T-helper 1 cell treated with Interleukin-12 subunit alpha and Interleukin-12 subunit beta and Interleukin-4 antibody, amounts not matched to agents 30 ng/mL and 1 ng/mL, for 36 hours (primary cell): Measurements from ENCODE around the gene HOMER1. TPM values are rescaled to one million over a fixed set of nuclear protein-coding genes. Genes with fewer than 3 reads are reported as not detected.
"Not testable (repeated sequence)": the region's sequence is repeated elsewhere in the genome, so short reads cannot be mapped to it uniquely, and the experiment has no call there.

Experiments used
- intact Hi-C: fragments of 100-400 bp; cut with micrococcal nuclease; formaldehyde crosslinking; loops from one replicate; pipeline ENCODE4 v1.15.1; 2024
- total RNA-seq: library from RNA; stranded (reverse); gene quantifications from 2 replicates; pipeline ENCODE4 v1.2.3, GENCODE V29; 2022

HOMER1 gene
- total RNA-seq, 1 donor from 2014 or later: 3.1 TPM

DNA sequence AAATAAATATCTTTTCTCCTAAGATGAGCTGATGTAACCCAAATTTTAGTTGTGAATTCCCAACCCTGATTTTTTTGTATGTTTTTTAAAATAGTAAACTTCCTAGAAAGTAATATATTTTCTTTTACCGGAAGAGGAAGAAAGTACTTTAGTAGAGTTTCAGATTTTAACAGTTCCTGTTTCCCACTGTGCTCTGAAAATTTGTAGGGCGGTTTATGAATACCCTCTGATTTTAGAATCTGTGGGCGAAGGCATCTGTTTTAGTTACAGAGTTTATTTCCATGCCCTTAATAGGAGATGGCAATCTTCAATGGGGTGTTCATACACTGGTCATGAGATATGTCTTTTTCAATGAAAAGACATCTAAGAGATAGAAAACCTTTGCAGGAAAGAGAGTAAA lies 3.7 kb upstream of the HOMER1 start:
- intact Hi-C loops: no loop called here

DNA sequence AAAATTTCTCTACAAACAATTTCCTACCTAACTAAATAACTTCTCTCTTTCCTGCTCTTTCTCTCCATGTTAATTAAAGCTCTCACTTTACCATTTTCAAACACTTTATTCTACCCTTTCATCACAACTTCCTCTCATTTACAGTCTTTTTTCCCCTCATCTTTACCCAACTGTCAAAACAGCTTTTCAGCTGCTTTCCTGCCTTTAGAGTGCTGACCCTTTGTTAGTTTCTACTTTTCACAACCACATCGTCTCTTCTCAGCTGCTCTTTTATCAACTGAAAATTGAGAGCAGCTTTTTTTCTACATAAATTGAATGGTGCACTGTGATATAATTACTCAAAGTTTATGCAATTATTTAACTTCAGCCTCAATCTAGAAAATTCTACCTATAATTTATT lies 3.1 kb upstream of the HOMER1 start:
- intact Hi-C loops: no loop called here

DNA sequence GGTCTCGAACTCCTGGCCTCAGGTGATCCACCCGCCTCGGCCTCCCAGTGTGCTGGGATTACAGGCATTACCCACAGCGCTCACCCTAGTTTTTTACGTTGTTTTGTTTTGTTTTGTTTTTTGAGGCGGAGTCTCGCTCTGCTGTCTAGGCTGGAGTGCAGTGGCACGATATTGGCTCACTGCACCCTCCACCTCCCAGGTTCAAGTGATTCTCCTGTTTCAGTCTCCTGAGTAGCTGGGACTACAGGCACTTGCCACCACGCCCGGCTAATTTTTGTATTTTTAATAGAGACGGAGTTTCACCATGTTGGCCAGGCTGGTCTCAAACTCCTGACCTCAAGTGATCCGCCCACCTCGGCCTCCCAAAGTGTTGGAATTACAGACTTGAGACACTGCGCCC lies 2.4 kb upstream of the HOMER1 start:
- intact Hi-C loops: not testable (repeated sequence)

DNA sequence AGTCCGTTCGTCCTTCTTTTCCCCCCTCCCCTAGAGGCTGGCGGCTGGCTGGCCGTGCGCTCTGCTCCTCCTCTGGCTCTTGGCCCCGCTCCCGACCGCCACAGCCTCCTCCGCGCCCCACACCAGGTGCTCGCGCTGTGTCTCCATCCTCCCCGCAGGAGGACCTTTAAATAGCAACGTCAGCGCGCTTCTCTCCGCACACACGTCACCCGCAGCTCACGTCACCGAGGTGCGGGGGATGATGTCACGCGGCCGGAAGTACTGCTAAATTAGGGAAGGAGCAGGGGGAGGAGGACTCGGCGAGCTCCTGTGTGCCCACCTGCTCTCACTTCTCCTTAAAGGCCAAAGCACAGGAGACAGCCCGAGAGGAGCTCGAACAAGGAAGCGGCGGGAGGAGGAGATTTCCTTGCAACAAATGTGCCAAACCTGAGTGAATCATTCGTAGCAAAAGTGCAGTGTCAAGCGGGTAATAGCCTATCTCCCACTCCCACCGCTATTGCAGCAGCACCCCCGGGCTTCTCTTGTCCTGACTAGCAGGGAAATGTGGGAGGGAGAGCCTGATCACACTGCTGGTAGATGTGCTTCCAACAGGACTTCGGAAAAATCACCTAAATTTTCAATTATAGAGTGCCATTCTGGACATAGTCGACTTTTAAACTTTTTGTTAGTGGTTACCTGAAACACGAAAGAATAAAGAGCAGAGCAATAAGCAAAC lies 614 bp upstream of the HOMER1 start:
- intact Hi-C loops: loop anchor here (1.0 to 5.0 kb wide), 15 partner anchors 47 to 1788 kb away; partner anchors contain the start of genes AP3B1, DHFR, MSH3 and MTX3

DNA sequence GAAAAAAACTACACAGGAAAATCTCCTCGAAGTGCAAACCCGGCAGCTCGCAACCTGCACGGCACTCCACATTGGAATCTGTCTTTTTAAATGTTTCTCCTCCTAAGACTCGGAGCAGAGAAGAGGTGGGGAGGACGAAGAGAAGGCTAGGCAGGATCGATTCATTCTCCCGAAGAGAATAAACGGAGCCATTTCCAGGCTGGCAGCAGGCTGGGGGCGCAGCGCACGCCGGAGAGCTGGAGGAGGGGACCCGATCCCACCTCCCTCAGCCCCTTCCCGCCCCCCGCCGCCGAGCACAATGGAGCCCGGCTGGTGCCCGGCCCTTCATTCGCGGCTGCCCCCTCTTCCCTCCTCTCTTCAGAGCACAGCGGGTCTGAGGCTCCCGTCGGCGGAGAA lies 628 bp downstream of the HOMER1 start:
- intact Hi-C loops: loop anchor here (1.0 to 5.0 kb wide), 8 partner anchors 345 to 1789 kb away; partner anchors contain the start of genes RASGRF2, SERINC5, TBCA and ZCCHC9

DNA sequence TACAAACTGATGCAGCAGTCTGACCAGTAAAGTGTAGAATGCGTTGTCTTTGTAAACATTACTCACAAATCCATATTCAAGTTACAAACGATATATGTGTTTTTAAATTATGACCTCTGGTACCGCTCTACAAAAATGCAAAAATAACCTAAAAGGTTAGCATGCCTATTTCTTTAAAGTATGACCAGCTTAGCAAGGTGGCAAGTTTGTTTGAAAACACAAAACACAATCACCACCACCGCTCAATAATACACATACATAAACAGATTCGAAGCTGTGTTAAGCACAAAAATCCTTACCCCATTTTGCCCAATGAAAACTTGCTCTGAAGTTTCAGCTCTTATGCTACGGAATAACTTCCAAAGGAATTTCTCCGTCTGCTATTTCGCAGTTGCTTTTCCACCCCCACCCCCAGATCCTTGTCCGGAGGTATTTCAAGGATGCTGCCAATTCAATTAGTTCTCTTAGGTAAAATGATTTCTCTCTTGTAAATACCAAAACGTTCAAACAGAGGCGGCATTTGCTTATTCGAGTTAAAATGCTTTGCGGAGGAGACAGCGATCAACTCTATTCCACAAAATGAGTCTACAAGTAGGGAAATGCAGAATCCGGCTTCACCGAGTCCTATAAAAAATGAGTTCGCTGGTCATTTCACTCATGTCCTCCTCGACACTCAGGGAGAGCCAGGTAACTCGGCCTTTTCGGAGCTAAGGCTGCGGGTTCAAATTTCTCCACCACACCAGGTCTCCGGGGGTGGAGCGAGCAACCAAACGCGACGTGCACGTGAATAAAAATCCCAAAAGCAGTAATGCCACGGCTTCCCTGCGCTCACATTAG lies 1.2 kb downstream of the HOMER1 start:
- intact Hi-C loops: loop anchor here (1.0 to 5.0 kb wide), 8 partner anchors 346 to 1790 kb away; partner anchors contain the start of genes RASGRF2, SERINC5, TBCA and ZCCHC9

DNA sequence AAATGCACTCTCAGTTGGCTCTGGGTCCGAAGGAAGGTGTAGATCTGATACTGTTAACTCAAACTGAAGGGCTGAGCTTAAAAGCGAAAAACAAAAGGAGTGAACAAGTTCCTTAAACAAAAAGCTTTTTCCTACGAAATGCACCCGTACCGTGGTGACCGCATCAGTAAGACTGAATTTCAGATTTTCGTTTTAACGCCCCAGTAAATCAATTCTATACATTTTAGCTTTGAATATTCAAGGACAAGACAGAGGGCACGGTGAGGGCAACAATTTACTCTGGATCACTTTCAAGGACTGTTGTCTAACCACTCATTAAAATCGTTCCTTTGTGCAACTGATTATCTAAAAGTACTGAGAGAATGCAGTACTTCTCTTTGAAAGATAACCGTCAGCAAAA lies 1.9 kb downstream of the HOMER1 start:
- intact Hi-C loops: loop anchor here (2.0 to 5.0 kb wide), 7 partner anchors 347 to 1790 kb away; partner anchors contain the start of genes RASGRF2, SERINC5, TBCA and ZCCHC9

DNA sequence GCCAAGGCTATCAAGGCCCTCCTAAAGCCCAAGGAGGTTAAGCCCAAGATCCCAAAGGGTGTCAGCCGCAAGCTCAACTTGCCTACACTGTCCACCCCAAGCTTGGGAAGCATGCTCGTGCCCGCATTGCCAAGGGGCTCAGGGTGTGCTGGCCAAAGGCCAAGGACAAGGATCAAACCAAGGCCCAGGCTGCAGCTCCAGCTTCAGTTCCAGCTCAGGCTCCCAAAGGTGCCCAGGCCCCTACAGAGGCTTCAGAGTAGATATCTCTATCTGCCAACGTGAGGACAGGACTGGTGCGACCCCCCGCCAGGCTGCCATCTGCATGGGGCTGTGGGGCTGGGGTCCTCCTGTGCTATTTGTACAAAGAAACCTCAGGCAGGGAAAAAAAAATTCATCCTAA lies 3.3 kb downstream of the HOMER1 start:
- intact Hi-C loops: loop anchor here (5.0 kb wide), 5 partner anchors 747 to 1792 kb away; partner anchors contain the start of genes RASGRF2, SERINC5, TBCA and ZCCHC9

DNA sequence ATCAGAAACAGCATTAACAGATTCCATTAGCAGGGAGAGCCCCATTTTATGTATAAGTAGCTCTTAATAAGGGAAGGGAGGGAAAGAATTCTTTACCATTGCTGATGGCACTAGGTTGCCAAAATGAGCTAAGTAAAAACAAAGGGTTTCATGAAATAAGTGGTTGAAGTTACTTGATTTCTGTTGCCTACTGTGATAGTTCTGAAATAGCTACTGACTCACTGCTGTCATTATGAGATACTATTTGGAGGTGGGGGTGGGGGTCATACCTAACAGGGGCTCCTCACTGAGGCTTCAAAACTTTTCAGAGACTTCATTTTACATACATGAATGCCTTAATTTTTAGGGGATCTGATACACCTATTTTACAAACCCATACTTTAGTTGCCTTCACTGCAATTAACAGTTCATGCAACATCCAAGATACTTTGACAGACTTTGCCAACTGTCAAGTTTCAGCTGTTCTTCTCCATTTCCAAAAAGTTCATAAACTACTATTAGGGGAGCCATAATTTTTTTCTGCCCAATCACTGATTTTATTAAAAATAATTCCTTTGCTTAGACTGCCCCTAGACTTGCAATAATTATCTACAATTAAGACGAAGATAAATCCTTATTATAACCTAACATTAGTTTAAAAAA lies 4.6 kb downstream of the HOMER1 start:
- intact Hi-C loops: no loop called here

DNA sequence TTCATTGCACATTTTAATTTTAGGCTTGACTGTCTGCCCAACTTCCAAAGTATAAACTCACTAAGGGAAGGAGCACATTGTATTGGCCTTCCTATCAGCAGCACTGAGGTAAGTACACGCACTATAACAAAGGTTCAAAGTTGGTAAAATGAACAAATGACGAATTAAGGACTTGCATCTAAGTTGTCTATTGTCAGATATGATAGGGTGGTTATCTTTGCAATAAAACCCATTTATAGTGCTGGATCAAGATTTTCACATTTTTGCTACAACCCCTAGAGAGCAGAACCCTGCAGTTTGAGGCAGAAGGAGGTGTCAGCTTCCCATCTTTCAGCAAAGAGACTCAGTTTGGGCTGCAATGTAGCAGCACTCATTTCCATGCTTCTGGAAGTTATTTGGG lies 5.1 kb downstream of the HOMER1 start:
- intact Hi-C loops: no loop called here

DNA sequence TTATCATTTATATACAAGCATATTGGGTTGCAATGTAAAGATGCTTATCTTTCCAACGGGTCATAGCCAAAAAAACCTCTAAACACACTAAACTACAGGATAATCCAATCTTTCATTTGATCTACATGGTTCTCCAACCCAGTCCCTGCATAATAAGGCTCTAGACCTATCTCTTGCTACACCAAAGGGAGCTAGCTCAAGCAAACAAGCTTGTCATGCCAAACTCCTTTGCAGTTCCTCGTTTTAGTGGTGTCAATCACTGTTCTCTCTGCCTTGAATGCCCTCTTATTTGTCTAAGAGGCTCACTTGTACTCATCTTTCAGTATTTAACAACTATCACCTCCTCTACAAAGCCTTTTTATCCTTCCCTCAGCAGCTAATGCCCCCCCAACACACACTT lies 5.6 kb downstream of the HOMER1 start:
- intact Hi-C loops: no loop called here

DNA sequence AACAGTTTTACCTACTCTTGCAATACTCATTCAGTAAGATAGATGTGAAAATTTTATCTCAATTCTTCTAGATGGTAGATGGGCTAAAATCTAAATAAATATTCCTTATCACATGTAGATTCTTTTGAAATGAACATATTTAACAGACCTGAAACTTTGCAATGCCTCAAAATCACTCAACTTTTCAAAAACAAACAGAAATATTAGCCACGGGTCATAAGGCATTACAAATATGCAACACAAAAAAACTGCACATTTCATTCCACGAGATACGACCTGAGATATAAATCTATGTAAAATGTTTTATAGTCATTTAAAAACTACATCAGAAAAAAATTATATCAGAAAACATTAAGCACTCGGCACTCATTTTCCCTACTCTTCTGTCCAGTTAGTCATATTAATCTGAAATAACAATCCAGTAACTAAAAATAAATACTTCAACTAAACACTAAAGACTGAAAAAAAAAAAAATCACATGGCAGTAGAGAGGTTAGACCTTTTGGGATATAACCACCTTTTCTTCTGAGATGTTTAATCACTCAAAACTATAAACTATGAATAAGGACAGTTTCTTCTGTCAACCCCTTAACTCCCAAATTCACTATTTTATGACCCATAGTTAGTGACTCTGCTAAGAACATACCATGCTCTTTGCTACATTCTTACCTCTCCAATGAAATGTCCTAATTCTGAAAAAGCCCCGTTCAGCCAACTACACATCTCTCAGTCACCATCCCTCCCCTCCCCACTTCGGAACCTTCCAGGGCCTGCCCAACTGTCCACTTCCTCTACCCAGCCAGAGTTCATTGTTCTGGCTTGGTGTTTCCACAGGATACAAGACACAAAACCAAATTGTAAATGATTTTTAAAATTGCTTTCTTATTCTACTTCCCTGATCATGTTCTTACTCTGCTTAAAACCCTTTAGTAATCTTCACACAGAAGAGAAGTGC lies 6.4 kb downstream of the HOMER1 start:
- intact Hi-C loops: no loop called here

DNA sequence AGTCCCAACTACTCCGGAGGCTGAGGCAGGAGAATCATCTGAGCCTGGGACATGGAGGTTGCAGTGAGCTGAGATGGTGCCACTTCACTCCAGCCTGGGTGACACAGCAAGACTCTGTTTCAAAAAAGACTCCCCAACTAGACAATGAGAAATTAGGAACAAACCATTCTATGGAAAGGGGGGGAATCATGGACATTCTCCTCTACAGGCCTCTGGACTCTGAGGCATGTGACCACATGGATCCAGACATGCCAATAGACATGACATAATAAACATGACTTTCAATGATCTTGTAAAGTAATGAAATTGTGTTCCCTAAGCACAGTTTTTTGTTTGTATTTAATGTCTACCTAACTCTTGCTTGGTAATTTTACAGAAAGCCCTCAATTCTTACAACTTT lies 8.8 kb downstream of the HOMER1 start:
- intact Hi-C loops: no loop called here

DNA sequence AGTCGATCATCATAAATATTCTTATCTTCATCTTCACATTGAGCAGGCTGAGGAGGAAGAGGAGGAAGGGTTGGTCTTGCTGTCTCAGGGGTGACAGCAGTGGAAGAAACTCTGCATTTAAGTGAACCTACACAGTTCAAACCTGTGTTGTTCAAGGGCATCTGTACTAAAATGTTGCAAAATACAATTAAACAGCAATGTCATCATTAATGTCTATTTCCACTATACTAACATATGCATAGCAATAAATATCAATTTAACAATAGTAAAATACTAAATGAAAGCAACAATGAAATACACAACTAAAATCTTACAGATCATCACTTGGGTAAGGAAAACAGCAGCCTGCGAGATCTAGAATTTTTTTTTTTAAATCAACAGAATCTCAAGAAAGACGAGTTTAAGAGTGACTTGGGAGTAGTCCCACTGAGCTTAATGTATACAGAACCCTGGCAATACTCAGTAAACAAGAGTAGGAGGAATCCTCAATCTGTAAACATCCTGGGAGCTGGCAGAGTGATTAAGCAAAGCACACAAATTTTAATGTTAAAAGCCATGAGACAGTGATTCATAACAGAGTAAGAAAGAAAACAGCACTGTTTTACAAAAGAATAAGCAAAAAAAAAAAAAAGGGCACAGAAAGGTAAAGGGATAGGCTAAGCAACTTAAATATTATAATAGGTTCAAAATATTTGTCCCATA lies 10.0 kb downstream of the HOMER1 start:
- intact Hi-C loops: no loop called here

DNA sequence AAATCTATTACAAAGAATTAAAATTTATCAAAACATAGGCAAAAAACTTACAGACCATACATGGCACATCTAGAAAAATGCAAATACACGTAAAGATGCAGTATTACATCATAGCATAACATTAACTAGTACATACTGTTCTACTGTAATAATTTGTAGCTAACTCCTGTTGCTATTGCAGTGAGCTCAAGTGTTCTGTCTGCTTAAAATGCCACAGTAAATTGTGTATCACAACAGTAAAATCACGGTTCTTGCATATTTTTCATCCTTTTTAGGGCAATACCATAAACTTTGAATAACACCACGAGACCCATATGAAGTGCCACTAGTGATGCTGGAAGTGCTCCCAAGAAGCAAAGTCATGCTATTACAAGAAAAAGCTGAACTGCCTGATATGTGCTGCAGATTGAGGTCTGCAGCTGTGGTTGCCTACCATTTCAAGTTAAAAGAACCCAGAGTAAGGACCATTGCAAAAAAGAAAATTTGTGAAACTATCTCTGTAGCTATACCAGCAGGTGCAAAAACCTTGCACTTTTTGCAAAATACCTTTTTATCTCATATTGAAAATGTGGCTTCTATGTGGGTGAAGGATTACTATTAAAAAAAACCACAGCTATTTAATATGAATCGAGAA lies 14.2 kb downstream of the HOMER1 start:
- intact Hi-C loops: no loop called here

DNA sequence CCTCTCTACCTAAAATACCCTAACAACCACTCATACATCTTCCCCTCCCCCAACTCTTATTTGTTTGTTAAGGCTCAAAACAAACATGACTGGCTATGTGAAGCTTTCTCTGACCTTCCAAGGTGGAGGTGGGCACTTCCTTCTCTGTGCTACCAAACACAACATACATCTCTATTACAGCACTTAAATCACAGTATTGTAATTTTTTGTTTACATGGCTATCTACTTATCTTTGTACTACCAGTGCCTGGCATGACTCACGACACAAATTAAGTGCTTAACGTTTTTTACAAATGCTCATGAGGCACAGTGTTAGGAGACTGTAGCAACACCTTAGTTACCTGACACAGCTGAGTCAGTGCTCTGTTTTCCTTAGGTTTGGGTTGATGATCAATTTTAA lies 18.6 kb downstream of the HOMER1 start:
- intact Hi-C loops: no loop called here

DNA sequence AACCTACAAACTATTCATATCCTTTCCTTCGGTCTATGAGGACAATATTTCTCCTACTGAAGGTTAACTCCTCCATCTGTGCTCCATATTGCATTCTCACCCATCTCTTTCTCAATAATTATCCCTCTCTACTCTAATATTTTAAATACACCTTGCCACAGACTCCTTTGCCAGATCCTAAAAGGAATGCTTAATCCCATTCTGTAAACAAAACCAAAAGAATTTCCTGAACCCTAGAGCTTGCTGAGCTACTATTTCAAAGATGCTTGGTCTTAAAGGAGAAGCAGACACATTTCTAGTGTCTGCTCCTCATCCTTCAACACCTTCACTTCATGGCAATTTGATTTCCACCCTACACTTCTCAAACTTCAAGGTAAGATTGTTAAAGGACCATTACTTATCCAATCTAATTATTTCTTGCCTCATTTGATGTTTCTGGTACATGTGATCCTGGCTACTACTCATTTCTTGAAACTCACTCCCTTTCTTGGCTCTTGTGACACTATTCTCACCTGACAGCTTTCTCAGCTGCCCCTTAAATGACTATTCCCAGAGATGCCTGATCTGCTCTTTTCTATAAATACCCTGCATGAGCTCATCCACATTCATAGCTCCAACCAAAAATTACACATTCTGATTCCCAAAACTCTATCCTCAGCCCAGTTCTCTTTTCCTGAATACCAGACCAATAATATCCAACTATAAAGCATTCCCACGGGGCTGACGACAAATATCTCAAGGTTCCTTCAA lies 20.2 kb downstream of the HOMER1 start:
- intact Hi-C loops: no loop called here

DNA sequence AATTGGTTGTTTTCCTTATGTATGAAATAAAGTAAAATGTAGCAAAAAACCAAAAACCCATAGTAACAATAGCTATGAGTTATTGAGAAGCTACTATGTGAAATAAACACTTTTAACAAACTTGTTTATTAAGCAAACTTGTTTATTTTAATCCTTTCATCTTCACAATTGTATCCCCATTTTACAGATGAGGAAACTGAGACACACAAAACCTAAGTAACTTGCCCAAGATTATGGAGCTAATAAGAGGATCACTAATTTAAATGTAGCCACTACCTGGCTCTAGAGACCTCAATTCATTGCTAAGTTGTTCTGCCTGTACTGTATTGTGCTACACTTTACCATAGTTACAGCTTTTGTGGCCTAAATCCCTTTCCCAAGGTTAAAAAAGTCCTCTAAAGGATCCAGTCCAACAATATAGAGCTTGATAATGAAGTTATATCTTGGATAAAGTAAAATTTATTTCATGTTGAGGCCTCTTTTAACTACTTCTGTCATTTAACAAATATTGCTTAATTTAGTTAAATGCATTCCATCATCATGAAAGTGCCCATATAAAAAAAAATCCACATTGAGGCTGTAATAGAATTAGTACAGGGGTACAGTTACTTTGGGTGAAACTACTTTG lies 22.1 kb downstream of the HOMER1 start:
- intact Hi-C loops: no loop called here
